Heart left ventricle (tissue), 13 donors: ENCODE data around the gene OCRL.

Experiments used
- CTCF ChIP-seq, 12 donors: fragments of 200-600 bp; sonication (generic) in 4 of 12; IDR thresholded peaks; one replicate each; pipeline versions ENCODE4 v1.5.0 to v1.8.0; 2018 to 2022; ENCODE audit warnings: antibody characterized with exemption in 12 of 12, mild to moderate bottlenecking in 5 of 12
- POLR2A ChIP-seq, 2 donors: fragments of 450-650 bp; IDR thresholded peaks; one replicate each; pipeline ENCODE4 v1.6.1; 2017; ENCODE audit warnings: antibody characterized with exemption in 2 of 2, mild to moderate bottlenecking in 2 of 2, moderate library complexity in 2 of 2
- donor health status: ischemic (EF 13 %, LVEDD 7.1; RV severe dilation, severe dysfunction).
- donor health status: DM: no; HTN: yes; CAD: no.
- donor health status: DM: no; HTN: no; CAD: no.
- donor health status: ischemic (EF 25% LVEDD 6.9; RV normal size, moderate dysfunction).
- donor health status: ischemic (EF 25% LVEDD 5.7; RV mildly dilated, moderate dysfunction).
- donor health status: ischemic (EF 35%, LVEDD 5.7; RV mildly dilated, moderate dysfunction).
- donor health status: nonischemic (EF 11% LVEDD 7.7; RV severe dilation, severe dysfunction).
- donor health status: DM: yes; HTN: yes; CAD: no.
- donor health status: PGD.
- donor health status: ischemic (EF 29% LVEDD 5.4; RV normal size, mild dysfunction).
- donor health status: nonischemic (EF 23%, LVEDD 6.1; RV moderate dilation, normal function).

GRCh38 chrX:129577473-129577872 lies 37.4 kb downstream of the OCRL start:
- TF ChIP-seq POLR2A (IDR thresholded peaks at IDR 0.05) (no peak), CTCF (IDR thresholded peaks at IDR 0.05) (no peak)
